ENCODE measurements around the gene MYL10.

GRCh38 chr7:101572156-101572555 lies 56.9 kb downstream of the MYL10 start:
- TF ChIP-seq, protein P1, sequence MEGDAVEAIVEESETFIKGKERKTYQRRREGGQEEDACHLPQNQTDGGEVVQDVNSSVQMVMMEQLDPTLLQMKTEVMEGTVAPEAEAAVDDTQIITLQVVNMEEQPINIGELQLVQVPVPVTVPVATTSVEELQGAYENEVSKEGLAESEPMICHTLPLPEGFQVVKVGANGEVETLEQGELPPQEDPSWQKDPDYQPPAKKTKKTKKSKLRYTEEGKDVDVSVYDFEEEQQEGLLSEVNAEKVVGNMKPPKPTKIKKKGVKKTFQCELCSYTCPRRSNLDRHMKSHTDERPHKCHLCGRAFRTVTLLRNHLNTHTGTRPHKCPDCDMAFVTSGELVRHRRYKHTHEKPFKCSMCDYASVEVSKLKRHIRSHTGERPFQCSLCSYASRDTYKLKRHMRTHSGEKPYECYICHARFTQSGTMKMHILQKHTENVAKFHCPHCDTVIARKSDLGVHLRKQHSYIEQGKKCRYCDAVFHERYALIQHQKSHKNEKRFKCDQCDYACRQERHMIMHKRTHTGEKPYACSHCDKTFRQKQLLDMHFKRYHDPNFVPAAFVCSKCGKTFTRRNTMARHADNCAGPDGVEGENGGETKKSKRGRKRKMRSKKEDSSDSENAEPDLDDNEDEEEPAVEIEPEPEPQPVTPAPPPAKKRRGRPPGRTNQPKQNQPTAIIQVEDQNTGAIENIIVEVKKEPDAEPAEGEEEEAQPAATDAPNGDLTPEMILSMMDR (IDR thresholded peaks at IDR 0.05): no peak
- TF ChIP-seq EP300 (IDR thresholded peaks at IDR 0.05): no peak
